ENCODE results near the gene HOMER2. TPM values are rescaled to one million over a fixed set of nuclear protein-coding genes. Genes with fewer than 3 reads are reported as not detected.

Gene HOMER2
- total RNA-seq, 1 donor from 2014 or later, result 12.2 TPM

- Mint-ChIP-seq H3K27ac (ENCODE audit: unreplicated experiment) (no peak overlapping the region), H3K36me3 (ENCODE audit: low read depth, unreplicated experiment) (peaks cover 5% of the 10 kb centered on the region), H3K4me1 (ENCODE audit: low read depth, unreplicated experiment) (peaks cover 9% of the 10 kb centered on the region), H3K27me3 (ENCODE audit: low read depth, unreplicated experiment) (no peaks in the 10 kb centered on the region), H3K4me3 (ENCODE audit: unreplicated experiment) (no peak overlapping the region), H3K9me3 (ENCODE audit: unreplicated experiment) (no peaks in the 10 kb centered on the region)
- H3K9me3 ChIP-seq (ENCODE audit: insufficient read depth, low read depth, low read length), result no peaks in the 10 kb centered on the region
- H3K36me3 ChIP-seq (ENCODE audit: insufficient read depth, low read length), result peaks cover 9% of the 10 kb centered on the region
- no peak overlapping the region for H3K27ac ChIP-seq (ENCODE audit: low read depth, low read length)
- DNase-seq (ENCODE audit: low read depth), result no peak
- H3K4me1 ChIP-seq (ENCODE audit: insufficient read depth, low read length), result no peaks in the 10 kb centered on the region
- H2AFZ ChIP-seq (ENCODE audit: low read depth, low read length), result no peak overlapping the region
- no peak overlapping the region for H3K4me3 ChIP-seq (ENCODE audit: insufficient read depth, low read depth, low read length)
- H4K20me1 ChIP-seq (ENCODE audit: insufficient read depth, low read length), result no peaks in the 10 kb centered on the region
- H3K4me2 ChIP-seq (ENCODE audit: low read length), result no peak overlapping the region
- TF ChIP-seq EZH2 (IDR thresholded peaks at IDR 0.05; ENCODE audit: insufficient read depth, low read length) (no peak), CTCF (IDR thresholded peaks at IDR 0.05; ENCODE audit: insufficient read depth, low read depth, low read length) (no peak)
- H3K9ac ChIP-seq (ENCODE audit: low read length), result no peak overlapping the region
- H3K27me3 ChIP-seq (ENCODE audit: insufficient read depth, low read length), result no peaks in the 10 kb centered on the region
- no peak for FAIRE-seq
- H3K79me2 ChIP-seq (ENCODE audit: insufficient read depth, low read length), result no peaks in the 10 kb centered on the region
These were observed 40.6 kb upstream of the HOMER2 start for GRCh38 chr15:82993144-82993543.

- DNase-seq (ENCODE audit: low read depth), result no peak
- Histone ChIP-seq H3K9me3 (ENCODE audit: insufficient read depth, low read depth, low read length) (no peaks in the 10 kb centered on the region), H3K9ac (ENCODE audit: low read length) (no peak overlapping the region), H3K4me2 (ENCODE audit: low read length) (no peak overlapping the region), H3K27me3 (ENCODE audit: insufficient read depth, low read length) (no peaks in the 10 kb centered on the region), H3K4me1 (ENCODE audit: insufficient read depth, low read length) (no peaks in the 10 kb centered on the region), H3K4me3 (ENCODE audit: insufficient read depth, low read depth, low read length) (no peak overlapping the region), H3K36me3 (ENCODE audit: insufficient read depth, low read length) (peaks cover 9% of the 10 kb centered on the region), H2AFZ (ENCODE audit: low read depth, low read length) (no peak overlapping the region), H4K20me1 (ENCODE audit: insufficient read depth, low read length) (no peaks in the 10 kb centered on the region), H3K27ac (ENCODE audit: low read depth, low read length) (no peak overlapping the region), H3K79me2 (ENCODE audit: insufficient read depth, low read length) (peaks cover 4% of the 10 kb centered on the region)
- TF ChIP-seq CTCF (IDR thresholded peaks at IDR 0.05; ENCODE audit: insufficient read depth, low read depth, low read length) (no peak), EZH2 (IDR thresholded peaks at IDR 0.05; ENCODE audit: insufficient read depth, low read length) (no peak)
- Mint-ChIP-seq H3K27me3 (ENCODE audit: low read depth, unreplicated experiment) (no peaks in the 10 kb centered on the region), H3K9me3 (ENCODE audit: unreplicated experiment) (no peaks in the 10 kb centered on the region), H3K36me3 (ENCODE audit: low read depth, unreplicated experiment) (peaks cover 5% of the 10 kb centered on the region), H3K4me3 (ENCODE audit: unreplicated experiment) (no peak overlapping the region), H3K27ac (ENCODE audit: unreplicated experiment) (no peak overlapping the region), H3K4me1 (ENCODE audit: low read depth, unreplicated experiment) (peaks cover 9% of the 10 kb centered on the region)
- no peak for FAIRE-seq
These were observed 40.0 kb upstream of the HOMER2 start for GRCh38 chr15:82992436-82992998.

- Mint-ChIP-seq H3K27me3 (ENCODE audit: low read depth, unreplicated experiment) (no peaks in the 10 kb centered on the region), H3K4me3 (ENCODE audit: unreplicated experiment) (peak overlapping the region; percentile 98), H3K36me3 (ENCODE audit: low read depth, unreplicated experiment) (no peaks in the 10 kb centered on the region), H3K9me3 (ENCODE audit: unreplicated experiment) (no peaks in the 10 kb centered on the region), H3K4me1 (ENCODE audit: low read depth, unreplicated experiment) (peaks cover 16% of the 10 kb centered on the region), H3K27ac (ENCODE audit: unreplicated experiment) (peak overlapping the region; percentile 77)
- peak overlapping the region; percentile 61 for H3K27ac ChIP-seq (ENCODE audit: low read depth, low read length)
- H3K27me3 ChIP-seq (ENCODE audit: insufficient read depth, low read length), result no peaks in the 10 kb centered on the region
- H3K79me2 ChIP-seq (ENCODE audit: insufficient read depth, low read length), result peaks cover 18% of the 10 kb centered on the region
- peaks cover 6% of the 10 kb centered on the region for H3K36me3 ChIP-seq (ENCODE audit: insufficient read depth, low read length)
- peaks cover 7% of the 10 kb centered on the region for H3K4me1 ChIP-seq (ENCODE audit: insufficient read depth, low read length)
- DNase-seq (ENCODE audit: low read depth), result no peak
- H3K9me3 ChIP-seq (ENCODE audit: insufficient read depth, low read depth, low read length), result no peaks in the 10 kb centered on the region
- peak overlapping the region; percentile 96 for H3K9ac ChIP-seq (ENCODE audit: low read length)
- FAIRE-seq, result no peak
- H3K4me3 ChIP-seq (ENCODE audit: insufficient read depth, low read depth, low read length), result peak overlapping the region; percentile 100
- peaks cover 4% of the 10 kb centered on the region for H4K20me1 ChIP-seq (ENCODE audit: insufficient read depth, low read length)
- H3K4me2 ChIP-seq (ENCODE audit: low read length), result peak overlapping the region; percentile 91
- H2AFZ ChIP-seq (ENCODE audit: low read depth, low read length), result peak overlapping the region; percentile 99
- no peak for TF ChIP-seq EZH2 (IDR thresholded peaks at IDR 0.05; ENCODE audit: insufficient read depth, low read length)
- no peak for TF ChIP-seq CTCF (IDR thresholded peaks at IDR 0.05; ENCODE audit: insufficient read depth, low read depth, low read length)
These were observed 33.9 kb upstream of the HOMER2 start for GRCh38 chr15:82986442-82986780.
